Natural killer cell (primary cell): ENCODE results near the gene TRAF3. TPM values are rescaled to one million over a fixed set of nuclear protein-coding genes. Genes with fewer than 3 reads are reported as not detected.

Experiments used
- ATAC-seq, 3 donors: fragments of 150-1000 bp in 2 of 3; fragments of 200-7000 bp in 1 of 3; cut with Tn5 transposase; 1 replicate in 1 of 3; 2 replicates in 2 of 3; pipeline ENCODE4 v1.10.0; 2021; ENCODE audit warnings: mild to moderate bottlenecking in 2 of 3, moderate library complexity in 2 of 3
- DNase-seq, 2 donors: peaks; one replicate each; pipeline versions ENCODE4 v3.0.0 to v3.0.0-alpha.2; 2013 to 2021; ENCODE audit warnings: mixed read lengths in 1 of 2
- H3K27ac ChIP-seq: one replicate; pipeline ENCODE4 v1.5.1; 2013; ENCODE audit warnings: mild to moderate bottlenecking, low read length
- H3K27me3 ChIP-seq: one replicate; pipeline ENCODE4 v1.6.1; 2013; ENCODE audit warnings: low read length; ENCODE audit not compliant: control insufficient read depth, insufficient read depth
- H3K36me3 ChIP-seq: one replicate; pipeline ENCODE4 v1.6.1; 2013; ENCODE audit warnings: low read length; ENCODE audit not compliant: control insufficient read depth, insufficient read depth
- H3K4me1 ChIP-seq: one replicate; pipeline ENCODE4 v1.6.1; 2013; ENCODE audit warnings: low read length; ENCODE audit not compliant: control insufficient read depth, insufficient read depth
- H3K4me3 ChIP-seq: one replicate; pipeline ENCODE4 v1.5.1; 2013; ENCODE audit warnings: low read length
- H3K9me3 ChIP-seq: one replicate; pipeline ENCODE4 v1.6.1; 2013; ENCODE audit warnings: low read length; ENCODE audit not compliant: control insufficient read depth, insufficient read depth
- H3K27ac Mint-ChIP-seq, 2 donors: one replicate each; pipeline ENCODE4 v1.8.0; 2022; ENCODE audit warnings: mild to moderate bottlenecking in 2 of 2, mixed read lengths in 2 of 2, moderate library complexity in 1 of 2
- H3K27me3 Mint-ChIP-seq, 2 donors: one replicate each; pipeline ENCODE4 v1.8.0; 2022; ENCODE audit warnings: low read depth in 2 of 2, mixed read lengths in 2 of 2
- H3K36me3 Mint-ChIP-seq: one replicate; pipeline ENCODE4 v1.8.0; 2022; ENCODE audit warnings: mixed read lengths
- H3K4me1 Mint-ChIP-seq, 2 donors: one replicate each; pipeline ENCODE4 v1.8.0; 2022; ENCODE audit warnings: mixed read lengths in 2 of 2
- H3K4me3 Mint-ChIP-seq: one replicate; pipeline ENCODE4 v1.8.0; 2022; ENCODE audit warnings: mild to moderate bottlenecking, moderate library complexity, mixed read lengths
- H3K9me3 Mint-ChIP-seq, 2 donors: one replicate each; pipeline ENCODE4 v1.8.0; 2022; ENCODE audit warnings: mixed read lengths in 2 of 2
- CTCF ChIP-seq: fragments of 200-600 bp; IDR thresholded peaks from one replicate; pipeline ENCODE4 v1.8.0; 2022; ENCODE audit warnings: antibody characterized with exemption
- WGBS: methylation state at CpG from one replicate; pipeline ENCODE4 v1.1.7; 2013; ENCODE audit warnings: missing lambda C conversion rate; ENCODE audit not compliant: insufficient coverage; 5-methylcytosine and 5-hydroxymethylcytosine counted together
- intact Hi-C: fragments of 100-400 bp; cut with micrococcal nuclease; formaldehyde crosslinking; loops from one replicate; pipeline ENCODE4 v1.14.2; 2022
- total RNA-seq, 4 donors: library from RNA; stranded (reverse); fragments of 120-200 nt in 1 of 4; gene quantifications; one replicate each; pipeline versions ENCODE4 v1.2.3 to v1.2.4, GENCODE V29; 2013 to 2022

Gene TRAF3
- total RNA-seq, 3 donors from 2014 or later (not counting 1 experiment from before 2014, with no cell fraction given): 21.0 to 31.6 (median 23.5) TPM

GRCh38 chr14:102827716-102828115 is 50.5 kb downstream of the TRAF3 start:
- Mint-ChIP-seq H3K36me3 (no peaks in the 10 kb centered on the region), H3K27ac (no peak overlapping the region), H3K9me3 (no peaks in the 10 kb centered on the region), H3K27me3 (no peaks in the 10 kb centered on the region), H3K4me1 (peaks cover 20 to 29% of the 10 kb centered on the region in 2 donors), H3K4me3 (no peak overlapping the region)
- DNase-seq (no peak), ATAC-seq (no peak)
- Histone ChIP-seq H3K4me3 (no peak overlapping the region), H3K4me1 (no peaks in the 10 kb centered on the region), H3K9me3 (no peaks in the 10 kb centered on the region), H3K27ac (no peak overlapping the region), H3K36me3 (no peaks in the 10 kb centered on the region), H3K27me3 (no peaks in the 10 kb centered on the region)
- WGBS: 87% methylated on average over 13 of the region's 13 CpGs
- intact Hi-C loops: no loop called here
- TF ChIP-seq CTCF: no peak

- Histone ChIP-seq H3K27me3 (no peaks in the 10 kb centered on the region), H3K36me3 (no peaks in the 10 kb centered on the region), H3K9me3 (no peaks in the 10 kb centered on the region), H3K4me1 (no peaks in the 10 kb centered on the region), H3K4me3 (no peak overlapping the region), H3K27ac (no peak overlapping the region)
- 87% methylated on average over 11 of the region's 11 CpGs for WGBS
- intact Hi-C loops: no loop called here
- Mint-ChIP-seq H3K27me3 (no peaks in the 10 kb centered on the region), H3K4me1 (peaks cover 16 to 29% of the 10 kb centered on the region in 2 donors), H3K36me3 (no peaks in the 10 kb centered on the region), H3K27ac (no peak overlapping the region), H3K4me3 (no peak overlapping the region), H3K9me3 (no peaks in the 10 kb centered on the region)
- DNase-seq (no peak), ATAC-seq (no peak)
- TF ChIP-seq CTCF: no peak
Measured at GRCh38 chr14:102828151-102828550, 50.9 kb downstream of the TRAF3 start.

GRCh38 chr14:102829016-102829548 is 51.8 kb downstream of the TRAF3 start:
- intact Hi-C loops: no loop called here
- DNase-seq (no peak), ATAC-seq (no peak)
- Mint-ChIP-seq H3K9me3 (no peaks in the 10 kb centered on the region), H3K4me1 (peaks cover 16 to 29% of the 10 kb centered on the region in 2 donors), H3K4me3 (no peak overlapping the region), H3K27ac (no peak overlapping the region), H3K36me3 (no peaks in the 10 kb centered on the region), H3K27me3 (no peaks in the 10 kb centered on the region)
- TF ChIP-seq CTCF: no peak
- no peaks in the 10 kb centered on the region for H3K36me3 ChIP-seq
- no peaks in the 10 kb centered on the region for H3K27me3 ChIP-seq
- H3K27ac ChIP-seq: no peak overlapping the region
- no peaks in the 10 kb centered on the region for H3K9me3 ChIP-seq
- no peaks in the 10 kb centered on the region for H3K4me1 ChIP-seq
- 93% methylated on average over 5 of the region's 5 CpGs for WGBS
- no peak overlapping the region for H3K4me3 ChIP-seq

GRCh38 chr14:102830474-102831045 is 53.3 kb downstream of the TRAF3 start:
- Mint-ChIP-seq H3K4me3 (no peak overlapping the region), H3K36me3 (no peaks in the 10 kb centered on the region), H3K27ac (no peak overlapping the region), H3K27me3 (no peaks in the 10 kb centered on the region), H3K4me1 (peaks cover 13 to 26% of the 10 kb centered on the region in 2 donors), H3K9me3 (no peaks in the 10 kb centered on the region)
- Histone ChIP-seq H3K4me3 (no peak overlapping the region), H3K9me3 (no peaks in the 10 kb centered on the region), H3K27me3 (no peaks in the 10 kb centered on the region), H3K36me3 (no peaks in the 10 kb centered on the region), H3K27ac (no peak overlapping the region), H3K4me1 (no peaks in the 10 kb centered on the region)
- no peak for DNase-seq
- intact Hi-C loops: no loop called here
- TF ChIP-seq CTCF: no peak
- WGBS: 91% methylated on average over 2 of the region's 3 CpGs
- ATAC-seq: no peak
